ENCODE results near the gene FAM50B.

FAM50B gene

GRCh38 chr6:3848925-3849605, at the start of gene FAM50B:
Gene FAM50B (plus strand): TSS chr6:3849373. CDS start chr6:3849812, 439 bp downstream.
- Histone ChIP-seq H3K36me3 (ENCODE audit: insufficient read depth, low read length) (no peaks in the 10 kb centered on the region), H3K9ac (ENCODE audit: low read length) (no peak within 1 kb of the TSS), H3K4me3 (ENCODE audit: low read depth in 1 of 2, low read length in 2 of 2) (peak within 1 kb of the TSS; percentile 49 to 73), H3K9me3 (ENCODE audit: low read length) (no peaks in the 10 kb centered on the region), H3K27me3 (ENCODE audit: control insufficient read depth in 1 of 2, insufficient read depth in 2 of 2, low read length in 2 of 2) (no peaks in the 10 kb centered on the region), H3K4me1 (ENCODE audit: insufficient read depth, low read length) (peaks cover 13% of the 10 kb centered on the region), H3K27ac (ENCODE audit: low read depth, low read length) (peak within 1 kb of the TSS; percentile 81)

- Histone ChIP-seq H3K27ac (ENCODE audit: low read depth, low read length) (no peak overlapping the region), H3K9me3 (ENCODE audit: low read length) (no peaks in the 10 kb centered on the region), H3K27me3 (ENCODE audit: control insufficient read depth in 1 of 2, insufficient read depth in 2 of 2, low read length in 2 of 2) (no peaks in the 10 kb centered on the region), H3K4me3 (ENCODE audit: low read depth in 1 of 2, low read length in 2 of 2) (no peak overlapping the region), H3K4me1 (ENCODE audit: insufficient read depth, low read length) (peaks cover 20% of the 10 kb centered on the region), H3K9ac (ENCODE audit: low read length) (no peak overlapping the region), H3K36me3 (ENCODE audit: insufficient read depth, low read length) (no peaks in the 10 kb centered on the region)
These were observed 49.5 kb upstream of the FAM50B start for GRCh38 chr6:3799719-3800118.

- peak overlapping the region; percentile 2 for H3K27ac ChIP-seq (ENCODE audit: low read depth, low read length)
These were observed 48.2 kb upstream of the FAM50B start for GRCh38 chr6:3800850-3801591.

GRCh38 chr6:3801960-3802359, 47.2 kb upstream of the FAM50B start:
- H3K9me3 ChIP-seq (ENCODE audit: low read length) = no peaks in the 10 kb centered on the region
- H3K4me1 ChIP-seq (ENCODE audit: insufficient read depth, low read length) = peaks cover 20% of the 10 kb centered on the region
- H3K27ac ChIP-seq (ENCODE audit: low read depth, low read length) = no peak overlapping the region
- H3K27me3 ChIP-seq (ENCODE audit: control insufficient read depth in 1 of 2, insufficient read depth in 2 of 2, low read length in 2 of 2) = no peaks in the 10 kb centered on the region
- no peak overlapping the region for H3K9ac ChIP-seq (ENCODE audit: low read length)
- no peaks in the 10 kb centered on the region for H3K36me3 ChIP-seq (ENCODE audit: insufficient read depth, low read length)
- no peak overlapping the region for H3K4me3 ChIP-seq (ENCODE audit: low read depth in 1 of 2, low read length in 2 of 2)

More at GRCh38 chr6:3800850-3801591, 48.2 kb upstream of the FAM50B start:
- no peak overlapping the region for H3K4me3 ChIP-seq (ENCODE audit: low read depth in 1 of 2, low read length in 2 of 2)
- H3K36me3 ChIP-seq (ENCODE audit: insufficient read depth, low read length) = no peaks in the 10 kb centered on the region
- no peaks in the 10 kb centered on the region for H3K27me3 ChIP-seq (ENCODE audit: control insufficient read depth in 1 of 2, insufficient read depth in 2 of 2, low read length in 2 of 2)
- no peak overlapping the region for H3K9ac ChIP-seq (ENCODE audit: low read length)
- no peaks in the 10 kb centered on the region for H3K9me3 ChIP-seq (ENCODE audit: low read length)
- H3K4me1 ChIP-seq (ENCODE audit: insufficient read depth, low read length) = peaks cover 20% of the 10 kb centered on the region

GRCh38 chr6:3803627-3804468, 45.3 kb upstream of the FAM50B start:
- Histone ChIP-seq H3K9me3 (ENCODE audit: low read length) (no peaks in the 10 kb centered on the region), H3K9ac (ENCODE audit: low read length) (no peak overlapping the region), H3K4me3 (ENCODE audit: low read depth in 1 of 2, low read length in 2 of 2) (no peak overlapping the region), H3K27me3 (ENCODE audit: control insufficient read depth in 1 of 2, insufficient read depth in 2 of 2, low read length in 2 of 2) (no peaks in the 10 kb centered on the region), H3K27ac (ENCODE audit: low read depth, low read length) (peak overlapping the region; percentile 36), H3K36me3 (ENCODE audit: insufficient read depth, low read length) (no peaks in the 10 kb centered on the region), H3K4me1 (ENCODE audit: insufficient read depth, low read length) (peaks cover 13% of the 10 kb centered on the region)

- Histone ChIP-seq H3K4me3 (ENCODE audit: low read depth in 1 of 2, low read length in 2 of 2) (no peak overlapping the region), H3K27ac (ENCODE audit: low read depth, low read length) (no peak overlapping the region), H3K27me3 (ENCODE audit: control insufficient read depth in 1 of 2, insufficient read depth in 2 of 2, low read length in 2 of 2) (no peaks in the 10 kb centered on the region), H3K9me3 (ENCODE audit: low read length) (no peaks in the 10 kb centered on the region), H3K4me1 (ENCODE audit: insufficient read depth, low read length) (peaks cover 16% of the 10 kb centered on the region), H3K36me3 (ENCODE audit: insufficient read depth, low read length) (no peaks in the 10 kb centered on the region), H3K9ac (ENCODE audit: low read length) (no peak overlapping the region)
These were observed 44.2 kb upstream of the FAM50B start for GRCh38 chr6:3804964-3805363.

GRCh38 chr6:3805448-3806123, 43.6 kb upstream of the FAM50B start:
- no peaks in the 10 kb centered on the region for H3K27me3 ChIP-seq (ENCODE audit: control insufficient read depth in 1 of 2, insufficient read depth in 2 of 2, low read length in 2 of 2)
- H3K9me3 ChIP-seq (ENCODE audit: low read length) = no peaks in the 10 kb centered on the region
- H3K36me3 ChIP-seq (ENCODE audit: insufficient read depth, low read length) = no peaks in the 10 kb centered on the region
- H3K4me1 ChIP-seq (ENCODE audit: insufficient read depth, low read length) = peaks cover 16% of the 10 kb centered on the region
- no peak overlapping the region for H3K4me3 ChIP-seq (ENCODE audit: low read depth in 1 of 2, low read length in 2 of 2)
- no peak overlapping the region for H3K27ac ChIP-seq (ENCODE audit: low read depth, low read length)
- no peak overlapping the region for H3K9ac ChIP-seq (ENCODE audit: low read length)

- no peak overlapping the region for H3K9ac ChIP-seq (ENCODE audit: low read length)
- H3K27me3 ChIP-seq (ENCODE audit: control insufficient read depth in 1 of 2, insufficient read depth in 2 of 2, low read length in 2 of 2) = no peaks in the 10 kb centered on the region
- peaks cover 14% of the 10 kb centered on the region for H3K4me1 ChIP-seq (ENCODE audit: insufficient read depth, low read length)
- no peaks in the 10 kb centered on the region for H3K9me3 ChIP-seq (ENCODE audit: low read length)
- H3K36me3 ChIP-seq (ENCODE audit: insufficient read depth, low read length) = no peaks in the 10 kb centered on the region
- no peak overlapping the region for H3K4me3 ChIP-seq (ENCODE audit: low read depth in 1 of 2, low read length in 2 of 2)
- no peak overlapping the region for H3K27ac ChIP-seq (ENCODE audit: low read depth, low read length)
These were observed 42.8 kb upstream of the FAM50B start for GRCh38 chr6:3806169-3806922.

- Histone ChIP-seq H3K4me1 (ENCODE audit: insufficient read depth, low read length) (peaks cover 11% of the 10 kb centered on the region), H3K4me3 (ENCODE audit: low read depth in 1 of 2, low read length in 2 of 2) (no peak overlapping the region), H3K9ac (ENCODE audit: low read length) (no peak overlapping the region), H3K27ac (ENCODE audit: low read depth, low read length) (no peak overlapping the region), H3K36me3 (ENCODE audit: insufficient read depth, low read length) (no peaks in the 10 kb centered on the region), H3K9me3 (ENCODE audit: low read length) (no peaks in the 10 kb centered on the region), H3K27me3 (ENCODE audit: control insufficient read depth in 1 of 2, insufficient read depth in 2 of 2, low read length in 2 of 2) (no peaks in the 10 kb centered on the region)
These were observed 41.0 kb upstream of the FAM50B start for GRCh38 chr6:3808199-3808598.

- Histone ChIP-seq H3K36me3 (ENCODE audit: insufficient read depth, low read length) (no peaks in the 10 kb centered on the region), H3K27me3 (ENCODE audit: control insufficient read depth in 1 of 2, insufficient read depth in 2 of 2, low read length in 2 of 2) (no peaks in the 10 kb centered on the region), H3K9me3 (ENCODE audit: low read length) (no peaks in the 10 kb centered on the region), H3K4me3 (ENCODE audit: low read depth in 1 of 2, low read length in 2 of 2) (no peak overlapping the region), H3K9ac (ENCODE audit: low read length) (no peak overlapping the region), H3K4me1 (ENCODE audit: insufficient read depth, low read length) (peaks cover 11% of the 10 kb centered on the region), H3K27ac (ENCODE audit: low read depth, low read length) (no peak overlapping the region)
These were observed 40.2 kb upstream of the FAM50B start for GRCh38 chr6:3808759-3809514.

All from muscle layer of colon (tissue), 2 donors.